Measurements from ENCODE around the gene SYCE3.
"Not testable (repeated sequence)": the region's sequence is repeated elsewhere in the genome, so short reads cannot be mapped to it uniquely, and the experiment has no call there.

SYCE3 gene

GRCh38 chr22:50537765-50538164 is 25.0 kb downstream of the SYCE3 start:
- peak overlapping the region; percentile 50; the same call in 1 of the 2 replicates for H3K9ac ChIP-seq (ENCODE audit: low read length)
- no peak for TF ChIP-seq EZH2phosphoT487 (IDR thresholded peaks at IDR 0.05; ENCODE audit: low read depth)
- TF ChIP-seq, protein P1, sequence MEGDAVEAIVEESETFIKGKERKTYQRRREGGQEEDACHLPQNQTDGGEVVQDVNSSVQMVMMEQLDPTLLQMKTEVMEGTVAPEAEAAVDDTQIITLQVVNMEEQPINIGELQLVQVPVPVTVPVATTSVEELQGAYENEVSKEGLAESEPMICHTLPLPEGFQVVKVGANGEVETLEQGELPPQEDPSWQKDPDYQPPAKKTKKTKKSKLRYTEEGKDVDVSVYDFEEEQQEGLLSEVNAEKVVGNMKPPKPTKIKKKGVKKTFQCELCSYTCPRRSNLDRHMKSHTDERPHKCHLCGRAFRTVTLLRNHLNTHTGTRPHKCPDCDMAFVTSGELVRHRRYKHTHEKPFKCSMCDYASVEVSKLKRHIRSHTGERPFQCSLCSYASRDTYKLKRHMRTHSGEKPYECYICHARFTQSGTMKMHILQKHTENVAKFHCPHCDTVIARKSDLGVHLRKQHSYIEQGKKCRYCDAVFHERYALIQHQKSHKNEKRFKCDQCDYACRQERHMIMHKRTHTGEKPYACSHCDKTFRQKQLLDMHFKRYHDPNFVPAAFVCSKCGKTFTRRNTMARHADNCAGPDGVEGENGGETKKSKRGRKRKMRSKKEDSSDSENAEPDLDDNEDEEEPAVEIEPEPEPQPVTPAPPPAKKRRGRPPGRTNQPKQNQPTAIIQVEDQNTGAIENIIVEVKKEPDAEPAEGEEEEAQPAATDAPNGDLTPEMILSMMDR (IDR thresholded peaks at IDR 0.05; ENCODE audit: low read depth, low read length) = no peak
- no peak overlapping the region for H2AFZ ChIP-seq (ENCODE audit: low read depth, low read length)
- peaks cover 3% of the 10 kb centered on the region for H3K36me3 ChIP-seq (replicated peaks; ENCODE audit: low read depth, low read length)
- peak overlapping the region; percentile 100 for H3K27ac ChIP-seq (ENCODE audit: low read length)
- no peaks in the 10 kb centered on the region for H4K20me1 ChIP-seq (ENCODE audit: insufficient read depth, low read length)
- H3K4me3 ChIP-seq (ENCODE audit: low read length) = 0 out of 2 replicates have a peak overlapping the region, but pooled peaks have one; percentile 50
- no peaks in the 10 kb centered on the region for H3K79me2 ChIP-seq (ENCODE audit: low read length)
- H3K4me2 ChIP-seq (ENCODE audit: low read length) = peak overlapping the region; percentile 65
- no peaks in the 10 kb centered on the region for H3K27me3 ChIP-seq (ENCODE audit: low read depth, low read length)
- peaks cover 82% of the 10 kb centered on the region for H3K4me1 ChIP-seq (ENCODE audit: low read length)
- no peaks in the 10 kb centered on the region for H3K9me3 ChIP-seq (ENCODE audit: insufficient read depth, low read length)

- no peak overlapping the region for H3K4me2 ChIP-seq (ENCODE audit: low read length)
- TF ChIP-seq, protein P1 (IDR thresholded peaks at IDR 0.05; ENCODE audit: low read depth, low read length) = no peak
- no peak for TF ChIP-seq EZH2phosphoT487 (IDR thresholded peaks at IDR 0.05; ENCODE audit: low read depth)
- H3K27ac ChIP-seq (ENCODE audit: low read length) = no peak overlapping the region
- H4K20me1 ChIP-seq (ENCODE audit: insufficient read depth, low read length) = no peaks in the 10 kb centered on the region
- H3K36me3 ChIP-seq (replicated peaks; ENCODE audit: low read depth, low read length) = peaks cover 3% of the 10 kb centered on the region
- no peaks in the 10 kb centered on the region for H3K9me3 ChIP-seq (ENCODE audit: insufficient read depth, low read length)
- H3K79me2 ChIP-seq (ENCODE audit: low read length) = no peaks in the 10 kb centered on the region
- no peak overlapping the region for H2AFZ ChIP-seq (ENCODE audit: low read depth, low read length)
- H3K27me3 ChIP-seq (ENCODE audit: low read depth, low read length) = no peaks in the 10 kb centered on the region
- H3K4me1 ChIP-seq (ENCODE audit: low read length) = peaks cover 71% of the 10 kb centered on the region
- H3K4me3 ChIP-seq (ENCODE audit: low read length) = no peak overlapping the region
- H3K9ac ChIP-seq (ENCODE audit: low read length) = no peak overlapping the region
Measured at GRCh38 chr22:50536226-50536625, 26.5 kb downstream of the SYCE3 start.

GRCh38 chr22:50535113-50535512 is 27.6 kb downstream of the SYCE3 start:
- H2AFZ ChIP-seq (ENCODE audit: low read depth, low read length) = no peak overlapping the region
- peaks cover 3% of the 10 kb centered on the region for H3K36me3 ChIP-seq (replicated peaks; ENCODE audit: low read depth, low read length)
- H3K4me3 ChIP-seq (ENCODE audit: low read length) = peak overlapping the region; percentile 58
- no peaks in the 10 kb centered on the region for H3K9me3 ChIP-seq (ENCODE audit: insufficient read depth, low read length)
- H3K27me3 ChIP-seq (ENCODE audit: low read depth, low read length) = no peaks in the 10 kb centered on the region
- no peaks in the 10 kb centered on the region for H4K20me1 ChIP-seq (ENCODE audit: insufficient read depth, low read length)
- peak overlapping the region; percentile 50 for H3K4me2 ChIP-seq (ENCODE audit: low read length)
- TF ChIP-seq, protein P1 (IDR thresholded peaks at IDR 0.05; ENCODE audit: low read depth, low read length) = no peak
- TF ChIP-seq EZH2phosphoT487 (IDR thresholded peaks at IDR 0.05; ENCODE audit: low read depth) = no peak
- H3K79me2 ChIP-seq (ENCODE audit: low read length) = no peaks in the 10 kb centered on the region
- peak overlapping the region; percentile 59; the same call in 1 of the 2 replicates for H3K27ac ChIP-seq (ENCODE audit: low read length)
- H3K9ac ChIP-seq (ENCODE audit: low read length) = peak overlapping the region; percentile 50; the same call in 1 of the 2 replicates
- H3K4me1 ChIP-seq (ENCODE audit: low read length) = peaks cover 63% of the 10 kb centered on the region

- H3K4me2 ChIP-seq (ENCODE audit: low read length) = peak overlapping the region; percentile 79
- peaks cover 56% of the 10 kb centered on the region for H3K4me1 ChIP-seq (ENCODE audit: low read length)
- H3K9me3 ChIP-seq (ENCODE audit: insufficient read depth, low read length); H3K27me3 ChIP-seq (ENCODE audit: low read depth, low read length); H4K20me1 ChIP-seq (ENCODE audit: insufficient read depth, low read length); H2AFZ ChIP-seq (ENCODE audit: low read depth, low read length); H3K36me3 ChIP-seq (replicated peaks; ENCODE audit: low read depth, low read length); H3K79me2 ChIP-seq (ENCODE audit: low read length): not testable (repeated sequence)
- peak overlapping the region; percentile 80 for H3K27ac ChIP-seq (ENCODE audit: low read length)
- peak overlapping the region; percentile 60 for H3K9ac ChIP-seq (ENCODE audit: low read length)
- peak overlapping the region; percentile 60 for H3K4me3 ChIP-seq (ENCODE audit: low read length)
Measured at GRCh38 chr22:50533856-50534711, 28.6 kb downstream of the SYCE3 start.

All from OCI-LY3 (cell line).